ENCODE results near the gene OGFOD1.

DNA sequence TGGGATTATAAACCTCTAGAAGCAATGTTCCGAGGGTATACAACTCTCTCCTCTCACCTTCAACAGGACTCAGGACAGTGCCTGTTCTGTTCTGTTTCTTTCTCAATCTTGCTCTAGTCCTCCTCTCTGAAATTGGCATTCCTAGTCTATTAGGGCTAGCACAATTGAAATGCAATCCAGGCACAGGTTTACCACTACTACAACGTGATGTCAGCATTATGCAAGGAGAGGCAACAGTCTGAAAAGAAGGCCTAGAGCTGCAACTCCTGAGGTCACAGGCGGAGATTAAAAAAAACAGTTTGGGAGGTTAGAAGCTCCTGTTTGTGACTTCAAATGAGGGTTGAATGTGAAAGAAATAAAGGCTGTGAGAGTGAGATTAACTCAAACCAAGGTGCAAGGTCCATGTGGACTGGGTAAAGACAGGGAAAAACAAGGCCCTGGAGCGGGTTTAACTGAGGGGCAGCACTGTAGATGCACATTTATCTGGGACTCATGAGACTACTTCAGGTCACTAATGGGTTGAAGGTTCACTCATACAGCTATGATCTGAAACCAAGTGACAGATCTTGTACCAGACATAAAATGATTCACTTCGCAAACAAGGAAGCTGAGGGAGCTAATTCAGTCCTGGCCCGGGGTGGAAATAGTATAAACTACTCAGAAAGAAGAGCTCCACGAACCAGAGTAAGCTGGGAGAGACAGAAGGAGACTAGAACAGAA, 42.8 kb upstream of the OGFOD1 start:
- TF ChIP-seq, protein P1, sequence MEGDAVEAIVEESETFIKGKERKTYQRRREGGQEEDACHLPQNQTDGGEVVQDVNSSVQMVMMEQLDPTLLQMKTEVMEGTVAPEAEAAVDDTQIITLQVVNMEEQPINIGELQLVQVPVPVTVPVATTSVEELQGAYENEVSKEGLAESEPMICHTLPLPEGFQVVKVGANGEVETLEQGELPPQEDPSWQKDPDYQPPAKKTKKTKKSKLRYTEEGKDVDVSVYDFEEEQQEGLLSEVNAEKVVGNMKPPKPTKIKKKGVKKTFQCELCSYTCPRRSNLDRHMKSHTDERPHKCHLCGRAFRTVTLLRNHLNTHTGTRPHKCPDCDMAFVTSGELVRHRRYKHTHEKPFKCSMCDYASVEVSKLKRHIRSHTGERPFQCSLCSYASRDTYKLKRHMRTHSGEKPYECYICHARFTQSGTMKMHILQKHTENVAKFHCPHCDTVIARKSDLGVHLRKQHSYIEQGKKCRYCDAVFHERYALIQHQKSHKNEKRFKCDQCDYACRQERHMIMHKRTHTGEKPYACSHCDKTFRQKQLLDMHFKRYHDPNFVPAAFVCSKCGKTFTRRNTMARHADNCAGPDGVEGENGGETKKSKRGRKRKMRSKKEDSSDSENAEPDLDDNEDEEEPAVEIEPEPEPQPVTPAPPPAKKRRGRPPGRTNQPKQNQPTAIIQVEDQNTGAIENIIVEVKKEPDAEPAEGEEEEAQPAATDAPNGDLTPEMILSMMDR (IDR thresholded peaks at IDR 0.05; ENCODE audit: insufficient read depth, low read depth, low read length): no peak
- no peak for TF ChIP-seq EZH2 (IDR thresholded peaks at IDR 0.05; ENCODE audit: insufficient read depth, low read length)

Measured in astrocyte (in vitro differentiated cells and primary cell).